GM12891 (cell line): ENCODE data around the gene TSPYL1.

Experiments used
- POLR2A ChIP-seq: IDR thresholded peaks from 2 replicates; pipeline ENCODE4 v1.6.1; 2011; ENCODE audit warnings: low read depth, low read length, control low read depth
- POLR2AphosphoS5 ChIP-seq: IDR thresholded peaks from 2 replicates; pipeline ENCODE4 v1.6.1; 2011; ENCODE audit warnings: low read depth, low read length, control low read depth
- POU2F2 ChIP-seq: IDR thresholded peaks from 2 replicates; pipeline ENCODE4 v1.6.1; 2011; ENCODE audit warnings: low read depth, mild to moderate bottlenecking, control low read depth, low read length, moderate library complexity
- SPI1 ChIP-seq: IDR thresholded peaks from 2 replicates; pipeline ENCODE4 v1.6.1; 2011; ENCODE audit warnings: low read depth, low read length, control low read depth
- TAF1 ChIP-seq: IDR thresholded peaks from 2 replicates; pipeline ENCODE4 v1.6.1; 2011; ENCODE audit warnings: low read depth, low read length, control low read depth

DNA sequence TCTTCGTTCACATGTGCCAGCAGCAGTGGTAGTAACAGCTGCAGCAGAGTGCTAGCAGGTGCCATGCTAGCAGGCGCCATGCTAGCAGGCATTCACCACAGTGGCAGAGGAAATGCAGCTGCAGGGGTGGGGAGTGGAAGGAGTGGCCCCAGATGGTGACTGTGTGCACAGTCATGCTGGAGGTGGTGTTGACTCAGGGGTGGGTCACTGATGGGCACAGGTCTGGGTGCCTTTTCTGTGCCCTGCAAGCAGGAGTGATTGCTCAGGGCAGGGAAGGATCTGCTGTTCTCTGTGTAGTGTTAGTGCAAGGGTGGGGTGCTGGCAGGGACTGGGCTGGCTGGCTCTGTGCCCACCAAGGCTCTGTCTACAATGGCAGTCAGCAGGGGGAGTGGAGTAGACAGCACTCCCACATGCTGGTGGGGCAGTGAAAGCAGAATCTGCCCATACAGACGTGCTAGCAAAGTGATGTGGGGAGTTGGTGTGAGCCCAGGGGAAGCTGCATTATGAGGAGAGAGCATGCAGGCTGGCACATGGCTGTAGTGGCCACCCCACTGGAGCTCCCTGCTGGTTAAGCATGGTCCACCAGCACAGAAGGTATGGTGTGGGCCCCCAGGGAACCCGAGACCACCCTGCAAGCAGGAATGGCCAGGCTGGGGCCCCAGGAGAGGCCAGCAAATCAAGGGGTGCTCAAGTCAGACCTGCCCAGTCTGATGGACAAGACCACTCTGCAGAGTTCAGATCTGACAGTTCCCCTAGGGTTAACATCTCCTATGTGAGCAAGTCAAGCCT is 14.5 kb downstream of the TSPYL1 start:
- TF ChIP-seq POLR2A (no peak), TAF1 (no peak), POU2F2 (no peak), POLR2AphosphoS5 (no peak), SPI1 (no peak)
